AG04450 (cell line): Measurements from ENCODE around the gene LRRC38. TPM values are rescaled to one million over a fixed set of nuclear protein-coding genes. Genes with fewer than 3 reads are reported as not detected.

Experiments used
- CTCF ChIA-PET: fragments of 300-600, 350-600 bp; formaldehyde crosslinking; extraction: SDS; loops from one replicate; lab custom pipeline; 2022; ENCODE audit warnings: antibody characterized with exemption, inconsistent platforms; lab: Charles Lee
- POLR2A ChIA-PET: fragments of 350-600 bp; formaldehyde crosslinking; extraction: SDS; loops from one replicate; lab custom pipeline; 2021; ENCODE audit warnings: antibody characterized with exemption, inconsistent platforms; lab: Yijun Ruan, JAX
- DNase-seq: peaks from one replicate; pipeline ENCODE4 v3.0.0-alpha.2; 2011; ENCODE audit warnings: low read depth, low spot score
- H3K27ac ChIP-seq: one replicate; pipeline ENCODE4 v1.5.1; 2012; ENCODE audit warnings: low read depth, low read length, control low read depth
- H3K27me3 ChIP-seq: one replicate; pipeline ENCODE4 v1.6.0; 2012; ENCODE audit warnings: low read length; ENCODE audit not compliant: control insufficient read depth, insufficient read depth
- H3K4me3 ChIP-seq: 2 replicates; pipeline ENCODE4 v1.5.1; 2011; ENCODE audit warnings: mild to moderate bottlenecking, low read depth, low read length, control low read depth
- H3K9me3 ChIP-seq: 2 replicates; pipeline ENCODE4 v1.5.1; 2012; ENCODE audit warnings: low read length; ENCODE audit not compliant: control insufficient read depth, insufficient read depth
- polyA plus RNA-seq: library from polyadenylated mRNA; depleted of rRNA; stranded (reverse); fragments of >200 nt; gene quantifications from 2 replicates; pipeline ENCODE4 v1.2.3, GENCODE V29; 2011
- TF ChIP-seq, protein P1 (sequence below): IDR thresholded peaks from 2 replicates; pipeline ENCODE4 v1.5.1; 2011; ENCODE audit warnings: low read depth, low read length, control low read depth, inconsistent platforms

Gene LRRC38
- polyA plus RNA-seq, 1 experiment: not detected

DNA sequence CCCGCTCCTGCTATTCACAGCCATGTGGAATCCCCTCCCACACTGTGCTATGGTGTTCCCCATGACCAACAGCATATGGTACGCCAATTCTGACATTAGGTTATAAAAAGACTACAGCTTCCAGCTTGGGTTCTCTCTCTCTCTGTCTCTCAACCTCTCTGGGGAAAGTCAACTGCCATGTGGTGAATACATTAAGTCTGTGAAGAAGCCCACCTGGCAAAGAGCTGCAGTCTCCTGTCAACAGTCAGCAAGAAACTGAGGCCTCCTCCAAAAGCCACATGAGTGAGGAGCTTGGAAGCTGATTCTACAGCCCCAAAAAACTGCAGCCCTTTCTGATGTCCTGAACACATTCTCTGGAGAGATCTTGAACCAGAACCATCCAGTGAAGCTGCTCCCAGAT lies 25.0 kb upstream of the LRRC38 start:
- Histone ChIP-seq H3K9me3 (peaks cover 67% of the 10 kb centered on the region), H3K4me3 (no peak overlapping the region), H3K27me3 (no peaks in the 10 kb centered on the region), H3K27ac (no peak overlapping the region)
- POLR2A ChIA-PET: no interaction called here
- TF ChIP-seq, protein P1, sequence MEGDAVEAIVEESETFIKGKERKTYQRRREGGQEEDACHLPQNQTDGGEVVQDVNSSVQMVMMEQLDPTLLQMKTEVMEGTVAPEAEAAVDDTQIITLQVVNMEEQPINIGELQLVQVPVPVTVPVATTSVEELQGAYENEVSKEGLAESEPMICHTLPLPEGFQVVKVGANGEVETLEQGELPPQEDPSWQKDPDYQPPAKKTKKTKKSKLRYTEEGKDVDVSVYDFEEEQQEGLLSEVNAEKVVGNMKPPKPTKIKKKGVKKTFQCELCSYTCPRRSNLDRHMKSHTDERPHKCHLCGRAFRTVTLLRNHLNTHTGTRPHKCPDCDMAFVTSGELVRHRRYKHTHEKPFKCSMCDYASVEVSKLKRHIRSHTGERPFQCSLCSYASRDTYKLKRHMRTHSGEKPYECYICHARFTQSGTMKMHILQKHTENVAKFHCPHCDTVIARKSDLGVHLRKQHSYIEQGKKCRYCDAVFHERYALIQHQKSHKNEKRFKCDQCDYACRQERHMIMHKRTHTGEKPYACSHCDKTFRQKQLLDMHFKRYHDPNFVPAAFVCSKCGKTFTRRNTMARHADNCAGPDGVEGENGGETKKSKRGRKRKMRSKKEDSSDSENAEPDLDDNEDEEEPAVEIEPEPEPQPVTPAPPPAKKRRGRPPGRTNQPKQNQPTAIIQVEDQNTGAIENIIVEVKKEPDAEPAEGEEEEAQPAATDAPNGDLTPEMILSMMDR: no peak
- CTCF ChIA-PET: no interaction called here
- DNase-seq: no peak

DNA sequence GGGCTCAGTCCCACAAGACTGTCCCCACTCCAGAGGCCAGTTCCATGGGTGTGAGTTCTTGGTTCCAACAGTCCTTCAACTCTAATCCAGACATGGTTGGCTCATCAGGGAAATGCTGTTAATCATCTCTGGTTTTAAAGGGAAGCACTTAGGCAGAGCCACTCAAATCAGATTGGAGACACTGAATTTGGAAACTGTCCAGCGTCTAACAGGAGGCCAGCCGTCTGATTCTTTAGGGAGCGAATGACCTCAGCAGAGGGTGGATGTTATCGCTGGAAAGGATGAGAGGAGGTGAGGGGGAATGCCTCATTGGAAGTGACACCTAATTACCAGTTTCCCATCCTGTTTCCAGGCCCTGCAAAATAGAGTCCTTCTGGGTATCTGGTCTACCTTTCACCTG lies 22.8 kb upstream of the LRRC38 start:
- ChIA-PET CTCF (no interaction called here), POLR2A (no interaction called here)
- DNase-seq: no peak
- peaks cover 50% of the 10 kb centered on the region for H3K9me3 ChIP-seq
- no peak overlapping the region for H3K27ac ChIP-seq
- H3K27me3 ChIP-seq: no peaks in the 10 kb centered on the region
- TF ChIP-seq, protein P1: no peak
- H3K4me3 ChIP-seq: no peak overlapping the region

DNA sequence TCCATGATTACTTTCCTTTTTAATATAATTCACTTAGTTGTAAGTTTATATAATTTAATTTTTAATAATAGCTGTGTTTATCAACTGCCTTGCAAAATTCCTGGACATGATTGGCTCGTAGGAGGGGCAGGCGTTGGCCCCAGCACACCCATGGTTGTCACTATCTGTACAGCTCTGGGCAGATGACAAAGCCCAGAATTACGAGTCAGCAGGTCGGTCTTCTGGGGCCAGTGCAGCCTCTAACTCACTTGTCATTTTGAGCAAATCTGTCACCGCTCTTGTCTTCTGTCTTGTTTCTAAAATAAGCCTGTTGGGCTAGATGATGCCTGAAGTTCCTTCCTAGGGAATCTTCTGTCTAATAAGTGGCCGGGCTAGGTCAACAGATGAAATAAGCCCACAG lies 21.4 kb upstream of the LRRC38 start:
- Histone ChIP-seq H3K27ac (no peak overlapping the region), H3K27me3 (no peaks in the 10 kb centered on the region), H3K4me3 (no peak overlapping the region), H3K9me3 (peaks cover 47% of the 10 kb centered on the region)
- POLR2A ChIA-PET: no interaction called here
- TF ChIP-seq, protein P1: no peak
- DNase-seq: no peak
- CTCF ChIA-PET: no interaction called here

DNA sequence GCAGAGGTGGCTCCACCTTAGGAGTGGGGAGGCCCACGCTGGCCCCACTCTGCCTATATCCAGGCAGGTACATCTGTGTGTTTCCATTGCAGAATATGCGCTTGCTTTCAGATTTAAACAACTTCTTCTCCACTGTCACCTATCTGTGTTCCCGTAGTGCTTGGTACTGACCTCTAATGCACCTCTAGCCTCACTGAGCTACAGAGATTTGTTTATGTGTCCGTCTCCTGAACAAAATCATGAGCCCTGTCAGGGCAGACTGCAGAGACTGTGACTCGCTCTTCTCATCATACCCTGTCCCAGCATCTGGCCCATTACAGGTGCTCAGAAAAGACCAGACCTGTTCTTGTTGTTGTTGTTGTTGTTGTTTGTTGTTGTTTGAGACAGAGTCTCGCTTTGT lies 14.5 kb upstream of the LRRC38 start:
- H3K27me3 ChIP-seq: no peaks in the 10 kb centered on the region
- H3K4me3 ChIP-seq: no peak overlapping the region
- H3K9me3 ChIP-seq: peaks cover 58% of the 10 kb centered on the region
- DNase-seq: no peak
- no peak overlapping the region for H3K27ac ChIP-seq
- ChIA-PET CTCF (no interaction called here), POLR2A (no interaction called here)
- TF ChIP-seq, protein P1: no peak

DNA sequence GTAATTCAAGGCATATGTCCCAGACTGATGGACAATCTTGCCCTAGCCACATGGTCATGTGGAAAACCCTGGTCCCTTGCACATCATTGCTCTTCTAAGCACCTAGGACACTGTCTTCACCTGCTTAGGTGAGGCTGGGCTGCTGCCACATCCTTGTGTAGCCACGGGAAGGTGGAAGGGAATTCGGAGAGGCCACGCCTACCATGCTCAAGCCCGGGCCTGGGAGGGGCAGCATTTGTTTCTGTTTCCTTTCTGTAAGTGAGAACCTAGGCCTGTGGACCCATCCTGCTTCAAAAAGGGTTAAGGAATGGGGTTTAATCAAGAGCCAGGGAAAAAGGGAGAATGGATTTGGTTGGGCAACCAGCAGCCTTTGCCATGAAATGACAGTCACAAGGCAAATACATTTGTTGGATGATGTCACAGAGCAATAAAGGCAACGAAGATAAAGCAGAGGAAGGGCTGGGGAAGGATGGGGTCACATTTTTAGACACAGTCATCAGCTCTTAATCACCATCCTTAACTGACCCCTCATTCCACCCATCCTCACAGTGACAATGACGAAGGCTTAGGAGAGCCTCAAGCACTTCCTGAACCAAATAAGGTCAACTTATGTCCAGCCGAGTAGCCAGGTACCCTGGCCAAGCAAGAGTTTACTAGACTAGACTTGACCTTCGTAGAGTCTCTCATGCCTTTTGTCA lies 10.1 kb upstream of the LRRC38 start:
- DNase-seq: no peak
- no peak overlapping the region for H3K4me3 ChIP-seq
- ChIA-PET CTCF (no interaction called here), POLR2A (no interaction called here)
- no peaks in the 10 kb centered on the region for H3K27me3 ChIP-seq
- H3K9me3 ChIP-seq: peaks cover 64% of the 10 kb centered on the region
- TF ChIP-seq, protein P1: no peak
- no peak overlapping the region for H3K27ac ChIP-seq
